ENCODE data around the gene ZNF354C. TPM values are rescaled to one million over a fixed set of nuclear protein-coding genes. Genes with fewer than 3 reads are reported as not detected.

Gene ZNF354C
- total RNA-seq, 6 experiments from 2014 or later, result 3.5 to 4.8 (median 4.4) TPM

DNA sequence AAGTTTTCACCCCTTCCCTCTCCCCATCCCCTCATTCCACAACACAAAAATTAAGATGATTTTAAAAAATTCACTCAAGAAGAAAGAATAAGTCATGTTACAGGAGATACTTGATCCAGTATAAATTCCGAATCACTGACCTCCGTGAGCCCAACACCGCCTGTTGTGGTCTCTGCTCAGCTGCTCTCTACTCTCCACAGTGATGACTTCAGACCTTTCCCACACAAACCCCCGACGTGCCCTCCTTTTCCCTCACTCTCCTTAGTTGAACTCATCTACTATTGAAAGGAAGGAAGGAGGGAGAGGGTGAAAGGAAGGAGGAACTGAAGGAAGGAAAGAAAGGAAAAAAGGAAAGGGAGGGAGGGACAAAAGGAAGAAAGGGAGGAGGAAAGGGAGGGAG lies 55.1 kb downstream of the ZNF354C start:
- Mint-ChIP-seq H3K4me3 (no peak overlapping the region), H3K9me3 (peaks cover 24% of the 10 kb centered on the region), H3K36me3 (ENCODE audit: low read depth) (peaks cover 66% of the 10 kb centered on the region), H3K27me3 (ENCODE audit: insufficient read depth) (peaks cover 3% of the 10 kb centered on the region), H3K27ac (no peak overlapping the region), H3K4me1 (ENCODE audit: low read depth) (no peaks in the 10 kb centered on the region)
- DNase-seq, result no peak
- TF ChIP-seq, protein P1, sequence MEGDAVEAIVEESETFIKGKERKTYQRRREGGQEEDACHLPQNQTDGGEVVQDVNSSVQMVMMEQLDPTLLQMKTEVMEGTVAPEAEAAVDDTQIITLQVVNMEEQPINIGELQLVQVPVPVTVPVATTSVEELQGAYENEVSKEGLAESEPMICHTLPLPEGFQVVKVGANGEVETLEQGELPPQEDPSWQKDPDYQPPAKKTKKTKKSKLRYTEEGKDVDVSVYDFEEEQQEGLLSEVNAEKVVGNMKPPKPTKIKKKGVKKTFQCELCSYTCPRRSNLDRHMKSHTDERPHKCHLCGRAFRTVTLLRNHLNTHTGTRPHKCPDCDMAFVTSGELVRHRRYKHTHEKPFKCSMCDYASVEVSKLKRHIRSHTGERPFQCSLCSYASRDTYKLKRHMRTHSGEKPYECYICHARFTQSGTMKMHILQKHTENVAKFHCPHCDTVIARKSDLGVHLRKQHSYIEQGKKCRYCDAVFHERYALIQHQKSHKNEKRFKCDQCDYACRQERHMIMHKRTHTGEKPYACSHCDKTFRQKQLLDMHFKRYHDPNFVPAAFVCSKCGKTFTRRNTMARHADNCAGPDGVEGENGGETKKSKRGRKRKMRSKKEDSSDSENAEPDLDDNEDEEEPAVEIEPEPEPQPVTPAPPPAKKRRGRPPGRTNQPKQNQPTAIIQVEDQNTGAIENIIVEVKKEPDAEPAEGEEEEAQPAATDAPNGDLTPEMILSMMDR (IDR thresholded peaks at IDR 0.05), result no peak

DNA sequence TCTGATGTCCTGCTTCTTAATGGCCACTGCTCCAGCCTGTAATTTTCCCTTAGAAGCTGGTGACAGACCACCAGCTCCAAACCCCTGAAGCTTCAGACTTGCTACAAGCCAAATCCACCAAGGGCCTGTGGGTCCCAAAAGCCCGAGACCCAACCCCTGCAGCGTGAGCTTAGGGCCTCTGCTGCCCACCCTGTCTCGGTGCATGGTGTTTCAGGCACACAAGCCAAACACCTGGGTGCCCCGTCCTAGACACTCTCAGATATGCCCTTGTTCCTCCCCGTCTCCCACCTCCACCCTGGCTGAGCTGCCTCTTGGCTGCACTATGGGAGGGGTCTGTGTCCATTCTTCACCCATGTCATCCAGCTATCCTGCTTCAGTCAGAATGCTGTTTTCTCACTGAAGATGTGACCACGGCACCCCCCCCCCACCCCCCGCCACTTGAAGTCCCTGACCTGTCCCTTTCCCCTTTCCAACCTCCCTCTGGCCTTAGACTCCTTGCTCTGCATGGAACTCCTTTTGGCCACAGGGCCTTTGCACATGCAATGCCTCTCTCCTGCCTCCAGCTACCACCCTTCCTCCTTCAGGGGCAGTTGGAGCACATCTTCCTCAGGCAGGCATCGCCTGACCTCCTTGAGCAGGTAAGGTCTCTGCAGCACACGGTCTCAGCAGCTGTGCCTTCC lies 55.8 kb downstream of the ZNF354C start:
- H3K36me3 Mint-ChIP-seq (ENCODE audit: low read depth), result peaks cover 60% of the 10 kb centered on the region
- H3K4me3 Mint-ChIP-seq, result no peak overlapping the region
- no peaks in the 10 kb centered on the region for H3K4me1 Mint-ChIP-seq (ENCODE audit: low read depth)
- TF ChIP-seq, protein P1 (IDR thresholded peaks at IDR 0.05), result no peak
- peaks cover 24% of the 10 kb centered on the region for H3K9me3 Mint-ChIP-seq
- peaks cover 3% of the 10 kb centered on the region for H3K27me3 Mint-ChIP-seq (ENCODE audit: insufficient read depth)
- DNase-seq, result no peak
- H3K27ac Mint-ChIP-seq, result no peak overlapping the region

DNA sequence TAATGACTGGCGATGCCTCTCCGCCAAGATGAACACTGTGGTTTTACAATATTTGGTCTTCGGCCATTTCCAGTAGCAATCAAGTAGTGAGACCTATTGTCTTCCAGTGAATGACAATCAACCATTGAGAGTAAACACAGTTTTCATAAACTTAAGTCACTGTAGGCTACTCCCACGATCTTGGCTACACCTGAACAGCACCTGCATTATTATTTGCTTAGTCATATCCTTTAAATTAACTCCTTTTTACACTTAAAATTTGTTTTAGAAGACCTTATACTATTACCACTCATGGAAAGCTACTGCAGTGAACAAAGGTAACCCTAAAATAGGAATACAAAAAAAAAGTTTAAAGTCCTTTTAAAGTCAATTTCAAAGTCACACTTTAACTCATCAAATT lies 58.2 kb downstream of the ZNF354C start:
- Mint-ChIP-seq H3K9me3 (peaks cover 21% of the 10 kb centered on the region), H3K27ac (no peak overlapping the region), H3K27me3 (ENCODE audit: insufficient read depth) (peaks cover 5% of the 10 kb centered on the region), H3K4me3 (no peak overlapping the region), H3K36me3 (ENCODE audit: low read depth) (peaks cover 41% of the 10 kb centered on the region), H3K4me1 (ENCODE audit: low read depth) (no peaks in the 10 kb centered on the region)
- TF ChIP-seq, protein P1 (IDR thresholded peaks at IDR 0.05), result no peak
- DNase-seq, result no peak

DNA sequence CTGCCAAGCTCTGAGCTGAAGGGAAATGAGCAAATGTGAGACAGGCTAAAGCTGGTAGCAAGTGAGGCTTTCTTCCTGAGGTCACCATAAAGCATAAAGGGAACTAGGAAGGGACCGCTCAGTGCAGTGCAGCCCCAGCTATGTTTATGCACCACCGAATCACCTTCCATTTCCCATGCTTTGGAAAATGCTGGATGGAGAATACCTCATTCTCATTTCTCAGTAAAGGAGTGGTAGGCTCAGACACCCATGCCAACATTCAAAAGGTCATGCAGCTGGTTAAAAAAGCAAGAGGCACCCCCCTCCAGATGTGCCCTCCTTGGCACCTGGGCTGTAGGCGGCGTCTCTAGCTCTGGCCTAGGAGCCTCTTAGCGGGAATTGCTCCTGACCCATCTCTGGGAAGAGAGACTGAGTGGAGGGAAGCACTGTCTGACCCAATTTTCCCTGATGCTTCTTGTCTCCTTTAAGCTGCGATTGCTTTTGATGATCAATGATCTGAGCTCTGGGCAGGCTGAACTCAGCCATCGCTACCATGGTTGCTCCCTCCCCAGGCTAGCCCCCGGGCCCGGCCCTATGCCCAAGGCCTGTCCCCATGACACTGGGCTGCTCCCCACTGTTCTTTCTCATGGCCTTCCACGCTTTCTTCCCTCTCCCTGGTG lies 58.7 kb downstream of the ZNF354C start:
- H3K9me3 Mint-ChIP-seq, result peaks cover 15% of the 10 kb centered on the region
- no peak overlapping the region for H3K4me3 Mint-ChIP-seq
- no peaks in the 10 kb centered on the region for H3K4me1 Mint-ChIP-seq (ENCODE audit: low read depth)
- H3K27ac Mint-ChIP-seq, result no peak overlapping the region
- H3K36me3 Mint-ChIP-seq (ENCODE audit: low read depth), result peaks cover 37% of the 10 kb centered on the region
- peaks cover 5% of the 10 kb centered on the region for H3K27me3 Mint-ChIP-seq (ENCODE audit: insufficient read depth)
- no peak for DNase-seq
- TF ChIP-seq, protein P1 (IDR thresholded peaks at IDR 0.05), result no peak

DNA sequence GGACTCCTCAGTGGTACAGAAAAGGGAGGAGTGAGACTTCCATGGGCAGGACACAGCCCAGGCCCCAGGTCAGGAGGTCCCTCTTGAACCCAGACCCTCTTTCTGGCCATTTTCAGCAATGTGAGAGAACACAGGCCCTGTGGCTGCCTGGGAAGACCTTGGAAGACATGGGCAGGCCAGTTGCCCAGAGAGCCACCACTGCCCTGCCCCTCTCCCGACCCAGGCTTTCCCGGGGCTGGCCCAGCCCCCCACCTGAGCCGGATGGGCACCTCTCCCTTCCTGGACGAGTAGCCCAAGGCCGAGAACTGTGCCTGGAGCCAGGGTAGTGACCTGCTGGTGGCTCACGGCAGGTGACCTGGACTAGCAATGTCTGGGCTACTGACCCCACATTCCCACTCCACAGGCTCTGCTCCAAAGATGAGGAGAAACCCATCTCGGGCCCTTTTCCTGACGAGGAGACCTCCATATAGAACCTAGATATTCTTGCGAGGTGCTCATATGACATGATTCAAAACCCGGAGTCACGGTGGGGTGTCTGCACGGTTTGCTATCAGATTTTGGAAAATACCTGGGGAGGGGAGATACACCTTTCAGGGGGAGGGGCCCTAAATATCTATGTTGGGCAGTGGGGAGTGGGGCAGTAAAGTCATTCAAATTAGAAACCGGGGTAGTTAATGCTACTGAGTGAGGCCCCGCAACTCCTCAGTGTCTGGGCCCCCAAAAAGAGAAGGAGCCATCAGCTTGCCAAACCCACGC lies 59.4 kb downstream of the ZNF354C start:
- Mint-ChIP-seq H3K27me3 (ENCODE audit: insufficient read depth) (peaks cover 5% of the 10 kb centered on the region), H3K4me3 (no peak overlapping the region), H3K36me3 (ENCODE audit: low read depth) (peaks cover 36% of the 10 kb centered on the region), H3K9me3 (peaks cover 13% of the 10 kb centered on the region), H3K4me1 (ENCODE audit: low read depth) (no peaks in the 10 kb centered on the region), H3K27ac (no peak overlapping the region)
- DNase-seq, result no peak
- TF ChIP-seq, protein P1 (IDR thresholded peaks at IDR 0.05), result no peak

Data from HFFc6 (cell line).